GM12878 (cell line): ENCODE data around the gene AKT3. TPM values are rescaled to one million over a fixed set of nuclear protein-coding genes. Genes with fewer than 3 reads are reported as not detected.

Experiments
- CBX3 ChIP-seq: fragments of 200-600 bp; sonication (generic); IDR thresholded peaks from 2 replicates; pipeline ENCODE4 v1.6.1; 2016; ENCODE audit warnings: low read depth, borderline replicate concordance
- CUX1 ChIP-seq: IDR thresholded peaks from 2 replicates; pipeline ENCODE4 v1.6.1; 2012; ENCODE audit warnings: improper control_type of control experiment, low read depth, low read length; ENCODE audit not compliant: insufficient replicate concordance
- E4F1 ChIP-seq: fragments of 450-650 bp; IDR thresholded peaks from 2 replicates; pipeline ENCODE4 v1.6.1; 2018; ENCODE audit warnings: borderline replicate concordance, mild to moderate bottlenecking; ENCODE audit not compliant: partially characterized antibody
- ELK1 ChIP-seq: IDR thresholded peaks from 2 replicates; pipeline ENCODE4 v1.6.1; 2012; ENCODE audit warnings: low read depth, low read length, improper control_type of control experiment
- FOXK2 ChIP-seq: fragments of 450-650 bp; IDR thresholded peaks from 2 replicates; pipeline ENCODE4 v1.6.1; 2017; ENCODE audit warnings: mild to moderate bottlenecking, moderate library complexity
- MEF2A ChIP-seq: IDR thresholded peaks from 2 replicates; pipeline ENCODE4 v1.6.1; 2011; ENCODE audit warnings: low read depth, mild to moderate bottlenecking, low read length, moderate library complexity; ENCODE audit not compliant: insufficient read depth
- NFXL1 ChIP-seq: fragments of 450-650 bp; IDR thresholded peaks from 2 replicates; pipeline ENCODE4 v1.6.1; 2017; ENCODE audit warnings: antibody characterized with exemption, mild to moderate bottlenecking, borderline replicate concordance
- NR2F1 ChIP-seq: fragments of 450-650 bp; conservative IDR thresholded peaks from 2 replicates; pipeline ENCODE4 v1.6.1; 2017; ENCODE audit warnings: mild to moderate bottlenecking
- POLR2AphosphoS5 ChIP-seq: IDR thresholded peaks from 2 replicates; pipeline ENCODE4 v1.6.1; 2011; ENCODE audit warnings: mild to moderate bottlenecking, low read length, inconsistent platforms
- SUPT20H ChIP-seq: IDR thresholded peaks from 2 replicates; pipeline ENCODE4 v1.6.1; 2011; ENCODE audit warnings: low read depth, mild to moderate bottlenecking, low read length, moderate library complexity, borderline replicate concordance; ENCODE audit not compliant: control insufficient read depth
- TARDBP ChIP-seq: IDR thresholded peaks from 2 replicates; pipeline ENCODE4 v1.6.1; 2016; ENCODE audit warnings: borderline replicate concordance
- TCF7 ChIP-seq: IDR thresholded peaks from 2 replicates; pipeline ENCODE4 v1.6.1; 2014; ENCODE audit warnings: antibody characterized with exemption, borderline replicate concordance
- USF2 ChIP-seq: IDR thresholded peaks from 2 replicates; pipeline ENCODE4 v1.6.1; 2011; ENCODE audit warnings: low read depth, low read length, improper control_type of control experiment, borderline replicate concordance
- ZBTB33 ChIP-seq: fragments of 450-650 bp; IDR thresholded peaks from 2 replicates; pipeline ENCODE4 v1.6.1; 2017; ENCODE audit warnings: mild to moderate bottlenecking
- ZNF622 ChIP-seq: fragments of 450-650 bp; IDR thresholded peaks from 2 replicates; pipeline ENCODE4 v1.6.1; 2017; ENCODE audit warnings: mild to moderate bottlenecking, inconsistent platforms
- polyA plus RNA-seq, 11 experiments: library from polyadenylated mRNA; depleted of rRNA in 4 of 11; unstranded in 6 of 11; stranded (reverse) in 5 of 11; fragments of >200 nt; fragmentation: Nextera tagmentation in 4 of 11; fragmentation: Illumina TruSeq in 1 of 11; extraction: Ambion mirVana in 4 of 11; extraction: Trizol in 1 of 11; gene quantifications; 1 replicate in 1 of 11; 2 replicates in 10 of 11; pipeline versions ENCODE4 v1.2.1 to v1.2.3, GENCODE V29; 2011 to 2016; ENCODE audit warnings: inconsistent platforms in 2 of 11, missing spikeins in 2 of 11, low read depth in 1 of 11
- total RNA-seq, 4 experiments: library from RNA; depleted of rRNA in 3 of 4; stranded (reverse); fragments of >200 nt in 3 of 4; fragmentation: Illumina TruSeq in 1 of 4; extraction: Trizol in 1 of 4; gene quantifications; 2 replicates each; pipeline versions ENCODE4 v1.2.1 to v1.2.3, GENCODE V29; 2013 to 2021

Gene AKT3
- total and polyA plus RNA-seq, 10 of the 15 experiments (the other 5 are each of a cell fraction or from before 2014, with no cell fraction given): 0.03 to 0.56 (median 0.19) TPM

- no peak for TF ChIP-seq USF2
- no peak for TF ChIP-seq CBX3
- TF ChIP-seq CUX1: no peak
- no peak for TF ChIP-seq ZBTB33
- no peak for TF ChIP-seq FOXK2
- TF ChIP-seq MEF2A: peak; percentile 93
- no peak for TF ChIP-seq TARDBP
- no peak for TF ChIP-seq NR2F1
- no peak for TF ChIP-seq SUPT20H
- TF ChIP-seq ZNF622: no peak
- no peak for TF ChIP-seq NFXL1
- no peak for TF ChIP-seq TCF7
- TF ChIP-seq POLR2AphosphoS5: no peak
- TF ChIP-seq ELK1: no peak
- no peak for TF ChIP-seq E4F1
Observed at GRCh38 chr1:243735457-243735856, 114.6 kb downstream of the AKT3 start (continued).
